Measurements from ENCODE around the gene CLEC20A. TPM values are rescaled to one million over a fixed set of nuclear protein-coding genes. Genes with fewer than 3 reads are reported as not detected.

CLEC20A gene
- total and polyA plus RNA-seq, 9 of the 15 experiments (the other 6 are each of a cell fraction or from before 2014, with no cell fraction given), result not detected

- TF ChIP-seq, protein P1, sequence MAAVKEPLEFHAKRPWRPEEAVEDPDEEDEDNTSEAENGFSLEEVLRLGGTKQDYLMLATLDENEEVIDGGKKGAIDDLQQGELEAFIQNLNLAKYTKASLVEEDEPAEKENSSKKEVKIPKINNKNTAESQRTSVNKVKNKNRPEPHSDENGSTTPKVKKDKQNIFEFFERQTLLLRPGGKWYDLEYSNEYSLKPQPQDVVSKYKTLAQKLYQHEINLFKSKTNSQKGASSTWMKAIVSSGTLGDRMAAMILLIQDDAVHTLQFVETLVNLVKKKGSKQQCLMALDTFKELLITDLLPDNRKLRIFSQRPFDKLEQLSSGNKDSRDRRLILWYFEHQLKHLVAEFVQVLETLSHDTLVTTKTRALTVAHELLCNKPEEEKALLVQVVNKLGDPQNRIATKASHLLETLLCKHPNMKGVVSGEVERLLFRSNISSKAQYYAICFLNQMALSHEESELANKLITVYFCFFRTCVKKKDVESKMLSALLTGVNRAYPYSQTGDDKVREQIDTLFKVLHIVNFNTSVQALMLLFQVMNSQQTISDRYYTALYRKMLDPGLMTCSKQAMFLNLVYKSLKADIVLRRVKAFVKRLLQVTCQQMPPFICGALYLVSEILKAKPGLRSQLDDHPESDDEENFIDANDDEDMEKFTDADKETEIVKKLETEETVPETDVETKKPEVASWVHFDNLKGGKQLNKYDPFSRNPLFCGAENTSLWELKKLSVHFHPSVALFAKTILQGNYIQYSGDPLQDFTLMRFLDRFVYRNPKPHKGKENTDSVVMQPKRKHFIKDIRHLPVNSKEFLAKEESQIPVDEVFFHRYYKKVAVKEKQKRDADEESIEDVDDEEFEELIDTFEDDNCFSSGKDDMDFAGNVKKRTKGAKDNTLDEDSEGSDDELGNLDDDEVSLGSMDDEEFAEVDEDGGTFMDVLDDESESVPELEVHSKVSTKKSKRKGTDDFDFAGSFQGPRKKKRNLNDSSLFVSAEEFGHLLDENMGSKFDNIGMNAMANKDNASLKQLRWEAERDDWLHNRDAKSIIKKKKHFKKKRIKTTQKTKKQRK (IDR thresholded peaks at IDR 0.05; ENCODE audit: borderline replicate concordance, low read depth, low read length), result no peak
- TF ChIP-seq ZNF507 (tag; conservative IDR thresholded peaks at IDR 0.05) (no peak), CUX1 (CRISPR knock-in tag; IDR thresholded peaks at IDR 0.05) (no peak), ELF4 (CRISPR knock-in tag; IDR thresholded peaks at IDR 0.05) (no peak), HIVEP1 (CRISPR knock-in tag; IDR thresholded peaks at IDR 0.05) (no peak), RNF2 (IDR thresholded peaks at IDR 0.05) (no peak), ZNF830 (CRISPR knock-in tag; IDR thresholded peaks at IDR 0.05) (no peak)
Observed at GRCh38 chr1:178472531-178472930, 24.2 kb downstream of the CLEC20A start (continued).

Measured in K562 (cell line).